Fibroblast of lung (primary cell): ENCODE results near the gene SPAG8.

Experiments used
- EZH2 ChIP-seq: IDR thresholded peaks from 2 replicates; pipeline ENCODE4 v1.5.1; 2012; ENCODE audit warnings: low read length, control low read depth, mild to moderate bottlenecking; ENCODE audit errors: missing control alignments
- TF ChIP-seq, protein P1 (sequence below), 2 donors: IDR thresholded peaks in 1 of 2; conservative IDR thresholded peaks in 1 of 2; 1 replicate in 1 of 2; 2 replicates in 1 of 2; pipeline ENCODE4 v1.5.1; 2011 to 2012; ENCODE audit warnings: low read length in 2 of 2, control low read depth in 1 of 2, inconsistent platforms in 1 of 2, low read depth in 1 of 2, mild to moderate bottlenecking in 1 of 2

DNA sequence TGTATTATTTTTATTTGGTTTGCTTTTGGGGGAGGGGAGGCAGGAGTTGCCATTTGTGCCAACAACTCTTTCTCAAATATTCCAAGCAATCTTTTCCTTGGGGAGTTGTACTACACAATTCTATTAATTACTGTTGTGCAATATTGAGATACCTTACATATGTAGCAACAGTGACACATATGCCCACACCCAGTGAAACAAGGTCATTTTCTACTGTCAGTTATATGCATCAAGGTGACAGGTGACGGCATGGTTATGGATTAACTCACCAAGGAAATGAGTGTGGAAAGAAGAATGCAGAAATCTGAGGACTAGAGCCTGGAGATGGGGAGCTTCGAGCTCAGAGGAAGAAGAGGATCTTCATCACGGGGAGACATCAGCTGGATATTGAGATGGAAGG is 40.1 kb downstream of the SPAG8 start:
- TF ChIP-seq, protein P1, sequence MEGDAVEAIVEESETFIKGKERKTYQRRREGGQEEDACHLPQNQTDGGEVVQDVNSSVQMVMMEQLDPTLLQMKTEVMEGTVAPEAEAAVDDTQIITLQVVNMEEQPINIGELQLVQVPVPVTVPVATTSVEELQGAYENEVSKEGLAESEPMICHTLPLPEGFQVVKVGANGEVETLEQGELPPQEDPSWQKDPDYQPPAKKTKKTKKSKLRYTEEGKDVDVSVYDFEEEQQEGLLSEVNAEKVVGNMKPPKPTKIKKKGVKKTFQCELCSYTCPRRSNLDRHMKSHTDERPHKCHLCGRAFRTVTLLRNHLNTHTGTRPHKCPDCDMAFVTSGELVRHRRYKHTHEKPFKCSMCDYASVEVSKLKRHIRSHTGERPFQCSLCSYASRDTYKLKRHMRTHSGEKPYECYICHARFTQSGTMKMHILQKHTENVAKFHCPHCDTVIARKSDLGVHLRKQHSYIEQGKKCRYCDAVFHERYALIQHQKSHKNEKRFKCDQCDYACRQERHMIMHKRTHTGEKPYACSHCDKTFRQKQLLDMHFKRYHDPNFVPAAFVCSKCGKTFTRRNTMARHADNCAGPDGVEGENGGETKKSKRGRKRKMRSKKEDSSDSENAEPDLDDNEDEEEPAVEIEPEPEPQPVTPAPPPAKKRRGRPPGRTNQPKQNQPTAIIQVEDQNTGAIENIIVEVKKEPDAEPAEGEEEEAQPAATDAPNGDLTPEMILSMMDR (conservative IDR thresholded peaks at IDR 0.05 in 1 of 2, IDR thresholded peaks at IDR 0.05 in 1 of 2; ENCODE audit: low read depth in 1 of 2, low read length in 2 of 2): no peak
- no peak for TF ChIP-seq EZH2
